H9 (cell line): Measurements from ENCODE around the gene OR56B1. TPM values are rescaled to one million over a fixed set of nuclear protein-coding genes. Genes with fewer than 3 reads are reported as not detected.

ENCODE experiments used
- DNase-seq: peaks from one replicate; pipeline ENCODE4 v3.0.0-alpha.2; 2017
- H2AFZ ChIP-seq: one replicate; pipeline ENCODE4 v1.6.1; 2013; ENCODE audit warnings: mild to moderate bottlenecking, low read length, control low read depth, moderate library complexity
- H2AK5ac ChIP-seq: 2 replicates; pipeline ENCODE4 v1.6.1; 2013; ENCODE audit warnings: low read length, control low read depth, mixed read lengths; ENCODE audit not compliant: insufficient read length
- H2BK120ac ChIP-seq: one replicate; pipeline ENCODE4 v1.6.1; 2013; ENCODE audit warnings: low read depth, mild to moderate bottlenecking, low read length, control low read depth, inconsistent platforms; ENCODE audit not compliant: poor library complexity, severe bottlenecking
- H2BK12ac ChIP-seq: 2 replicates; pipeline ENCODE4 v1.6.1; 2013; ENCODE audit warnings: low read length, control low read depth, mixed read lengths, low read depth; ENCODE audit not compliant: insufficient read length
- H2BK15ac ChIP-seq: 2 replicates; pipeline ENCODE4 v1.6.1; 2013; ENCODE audit warnings: low read depth, low read length, control low read depth
- H2BK20ac ChIP-seq: one replicate; pipeline ENCODE4 v1.6.1; 2013; ENCODE audit warnings: low read depth, mild to moderate bottlenecking, low read length, control low read depth, inconsistent platforms; ENCODE audit not compliant: poor library complexity, severe bottlenecking
- H2BK5ac ChIP-seq: 2 replicates; pipeline ENCODE4 v1.6.1; 2013; ENCODE audit warnings: low read length, control low read depth, mixed read lengths; ENCODE audit not compliant: insufficient read length
- H3K14ac ChIP-seq: 2 replicates; pipeline ENCODE4 v1.6.1; 2013; ENCODE audit warnings: low read length, control low read depth; ENCODE audit not compliant: insufficient read depth
- H3K18ac ChIP-seq: 2 replicates; pipeline ENCODE4 v1.6.1; 2013; ENCODE audit warnings: low read depth, mild to moderate bottlenecking, mixed read lengths, low read length, control low read depth; ENCODE audit not compliant: insufficient read length
- H3K23ac ChIP-seq: 2 replicates; pipeline ENCODE4 v1.6.1; 2013; ENCODE audit warnings: low read length, control low read depth, mixed read lengths, low read depth; ENCODE audit not compliant: insufficient read length
- H3K23me2 ChIP-seq: 2 replicates; pipeline ENCODE4 v1.6.1; 2013; ENCODE audit warnings: low read depth, mild to moderate bottlenecking, mixed read lengths, low read length, control low read depth; ENCODE audit not compliant: insufficient read length, poor library complexity, severe bottlenecking
- H3K27ac ChIP-seq: 2 replicates; pipeline ENCODE4 v1.5.1; 2013; ENCODE audit warnings: low read length, control low read depth, mixed read lengths, low read depth; ENCODE audit not compliant: insufficient read length
- H3K27me3 ChIP-seq: 2 replicates; pipeline ENCODE4 v1.6.1; 2013; ENCODE audit warnings: low read length, control low read depth, inconsistent platforms; ENCODE audit not compliant: insufficient read depth
- H3K4ac ChIP-seq: 2 replicates; pipeline ENCODE4 v1.6.1; 2013; ENCODE audit warnings: low read depth, mild to moderate bottlenecking, control low read depth, inconsistent platforms, low read length, moderate library complexity
- H3K4me1 ChIP-seq: 2 replicates; pipeline ENCODE4 v1.6.1; 2013; ENCODE audit warnings: low read length, control low read depth, inconsistent platforms; ENCODE audit not compliant: insufficient read depth
- H3K4me2 ChIP-seq: 2 replicates; pipeline ENCODE4 v1.6.1; 2013; ENCODE audit warnings: low read length, control low read depth, mixed read lengths; ENCODE audit not compliant: insufficient read length, insufficient read depth
- H3K56ac ChIP-seq: 2 replicates; pipeline ENCODE4 v1.6.1; 2013; ENCODE audit warnings: low read depth, mild to moderate bottlenecking, mixed read lengths, low read length, control low read depth; ENCODE audit not compliant: insufficient read length
- H3K79me1 ChIP-seq: 2 replicates; pipeline ENCODE4 v1.6.1; 2013; ENCODE audit warnings: low read depth, mild to moderate bottlenecking, moderate library complexity, low read length, control low read depth, inconsistent platforms; ENCODE audit not compliant: insufficient read depth, poor library complexity, severe bottlenecking
- H3K79me2 ChIP-seq: 2 replicates; pipeline ENCODE4 v1.6.1; 2013; ENCODE audit warnings: low read length, control low read depth, inconsistent platforms; ENCODE audit not compliant: insufficient read depth
- H3K9ac ChIP-seq: 2 replicates; pipeline ENCODE4 v1.6.1; 2013; ENCODE audit warnings: low read length, control low read depth, mixed read lengths; ENCODE audit not compliant: insufficient read length; ENCODE audit errors: extremely low read depth
- H3K9me3 ChIP-seq: one replicate; pipeline ENCODE4 v1.6.1; 2013; ENCODE audit warnings: low read depth, low read length, inconsistent platforms; ENCODE audit not compliant: control insufficient read depth
- H3T11ph ChIP-seq: one replicate; pipeline ENCODE4 v1.6.1; 2013; ENCODE audit warnings: mild to moderate bottlenecking, low read length, control low read depth, inconsistent platforms
- H4K20me1 ChIP-seq: one replicate; pipeline ENCODE4 v1.6.1; 2013; ENCODE audit not compliant: control insufficient read depth, insufficient read length, insufficient read depth
- H4K5ac ChIP-seq: 2 replicates; pipeline ENCODE4 v1.6.1; 2013; ENCODE audit warnings: low read depth, mild to moderate bottlenecking, mixed read lengths, low read length, control low read depth; ENCODE audit not compliant: insufficient read length
- H4K8ac ChIP-seq: replicated peaks from 2 replicates; pipeline ENCODE4 v1.6.1; 2013; ENCODE audit warnings: low read length, control low read depth, mixed read lengths, low read depth; ENCODE audit not compliant: insufficient read length
- H4K91ac ChIP-seq: 2 replicates; pipeline ENCODE4 v1.6.1; 2013; ENCODE audit warnings: low read depth, mild to moderate bottlenecking, moderate library complexity, mixed read lengths, low read length, control low read depth; ENCODE audit not compliant: insufficient read length
- H3K27ac Mint-ChIP-seq, 3 experiments: 2 replicates in 2 of 3; 3 replicates in 1 of 3; pipeline ENCODE4 v1.8.0; 2020 to 2021; ENCODE audit warnings: mixed read lengths in 3 of 3, mild to moderate bottlenecking in 1 of 3, moderate library complexity in 1 of 3
- H3K27me3 Mint-ChIP-seq: 2 replicates; pipeline ENCODE4 v1.8.0; 2021; ENCODE audit warnings: low read depth, mild to moderate bottlenecking, moderate library complexity, mixed read lengths
- H3K36me3 Mint-ChIP-seq, 3 experiments: 2 replicates in 2 of 3; 3 replicates in 1 of 3; pipeline ENCODE4 v1.8.0; 2020 to 2021; ENCODE audit warnings: low read depth in 3 of 3, mixed read lengths in 3 of 3; ENCODE audit not compliant: insufficient read depth in 1 of 3
- H3K4me1 Mint-ChIP-seq, 2 experiments: 2 replicates each; pipeline ENCODE4 v1.8.0; 2020; ENCODE audit warnings: mixed read lengths in 2 of 2
- H3K4me3 Mint-ChIP-seq, 2 experiments: 2 replicates in 1 of 2; 3 replicates in 1 of 2; pipeline ENCODE4 v1.8.0; 2020 to 2021; ENCODE audit warnings: mild to moderate bottlenecking in 2 of 2, mixed read lengths in 2 of 2, moderate library complexity in 1 of 2
- H3K9me3 Mint-ChIP-seq, 2 experiments: 2 replicates in 1 of 2; 3 replicates in 1 of 2; pipeline ENCODE4 v1.8.0; 2020; ENCODE audit warnings: mild to moderate bottlenecking in 2 of 2, mixed read lengths in 2 of 2, moderate library complexity in 1 of 2
- WGBS: extraction: QIAGEN DNeasy Blood & Tissue Kit; methylation state at CpG from one replicate; pipeline ENCODE4 v1.1.7; 2013; ENCODE audit warnings: missing lambda C conversion rate, low lambda C conversion rate, mixed read lengths; ENCODE audit not compliant: insufficient read length; ENCODE audit errors: extremely low coverage; 5-methylcytosine and 5-hydroxymethylcytosine counted together
- total RNA-seq: library from RNA; stranded (reverse); gene quantifications from 2 replicates; pipeline ENCODE4 v1.2.1, GENCODE V29; 2021
- TF ChIP-seq, protein P1 (sequence below): fragments of 200-600 bp; sonication (generic); conservative IDR thresholded peaks from 3 replicates; pipeline ENCODE4 v1.8.0; 2021; ENCODE audit warnings: antibody characterized with exemption, mild to moderate bottlenecking

The OR56B1 gene
- total RNA-seq, 1 experiment from 2014 or later = not detected

DNA sequence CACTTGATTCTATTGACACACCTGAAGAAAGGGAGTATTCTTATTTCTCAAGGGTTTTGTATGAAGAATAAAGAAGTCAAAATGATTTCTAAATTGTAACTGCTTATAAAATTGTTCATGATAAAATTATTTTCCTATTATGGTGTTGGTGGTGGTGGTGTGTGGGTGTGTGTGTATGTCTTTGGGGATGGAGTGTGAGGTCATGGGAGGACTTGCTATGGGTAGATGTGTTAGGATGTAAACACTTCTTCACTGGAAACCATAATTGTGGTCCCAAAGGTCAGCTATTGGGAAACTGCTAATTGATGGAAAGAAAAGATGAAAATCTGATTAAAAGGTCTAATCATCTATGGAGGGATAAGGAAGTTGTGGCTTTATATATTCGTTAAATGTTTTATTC lies 41.6 kb upstream of the OR56B1 start:
- Histone ChIP-seq H3K9ac (no peak overlapping the region), H2BK5ac (no peak overlapping the region), H4K5ac (no peak overlapping the region), H3K56ac (no peak overlapping the region), H3K18ac (no peak overlapping the region), H4K20me1 (no peaks in the 10 kb centered on the region), H3K79me1 (no peaks in the 10 kb centered on the region), H3T11ph (no peak overlapping the region), H3K4ac (no peak overlapping the region), H3K14ac (no peak overlapping the region), H3K27ac (no peak overlapping the region), H3K9me3 (no peaks in the 10 kb centered on the region), H3K23me2 (peaks cover 8% of the 10 kb centered on the region), H2BK120ac (no peak overlapping the region), H2BK15ac (no peak overlapping the region), H4K91ac (no peak overlapping the region), H3K27me3 (no peaks in the 10 kb centered on the region), H3K23ac (no peak overlapping the region), H2BK20ac (no peak overlapping the region), H3K4me1 (no peaks in the 10 kb centered on the region; the same call in 1 of the 2 replicates), H2BK12ac (no peak overlapping the region), H2AFZ (no peak overlapping the region), H3K4me2 (no peak overlapping the region), H2AK5ac (no peak overlapping the region), H3K79me2 (peaks cover 3% of the 10 kb centered on the region; the same call in 1 of the 2 replicates), H4K8ac (no peak overlapping the region)
- Mint-ChIP-seq H3K27me3 (no peaks in the 10 kb centered on the region), H3K9me3 (no peaks in the 10 kb centered on the region), H3K4me1 (peaks cover 25 to 37% of the 10 kb centered on the region in 2 experiments), H3K36me3 (peaks cover 4 to 59% (median 45%) of the 10 kb centered on the region in 3 experiments; a peak in 5 of 7 replicates), H3K4me3 (no peak overlapping the region), H3K27ac (no peak overlapping the region)
- WGBS = no CpG with 5 or more reads among the region's 1 CpG
- TF ChIP-seq, protein P1, sequence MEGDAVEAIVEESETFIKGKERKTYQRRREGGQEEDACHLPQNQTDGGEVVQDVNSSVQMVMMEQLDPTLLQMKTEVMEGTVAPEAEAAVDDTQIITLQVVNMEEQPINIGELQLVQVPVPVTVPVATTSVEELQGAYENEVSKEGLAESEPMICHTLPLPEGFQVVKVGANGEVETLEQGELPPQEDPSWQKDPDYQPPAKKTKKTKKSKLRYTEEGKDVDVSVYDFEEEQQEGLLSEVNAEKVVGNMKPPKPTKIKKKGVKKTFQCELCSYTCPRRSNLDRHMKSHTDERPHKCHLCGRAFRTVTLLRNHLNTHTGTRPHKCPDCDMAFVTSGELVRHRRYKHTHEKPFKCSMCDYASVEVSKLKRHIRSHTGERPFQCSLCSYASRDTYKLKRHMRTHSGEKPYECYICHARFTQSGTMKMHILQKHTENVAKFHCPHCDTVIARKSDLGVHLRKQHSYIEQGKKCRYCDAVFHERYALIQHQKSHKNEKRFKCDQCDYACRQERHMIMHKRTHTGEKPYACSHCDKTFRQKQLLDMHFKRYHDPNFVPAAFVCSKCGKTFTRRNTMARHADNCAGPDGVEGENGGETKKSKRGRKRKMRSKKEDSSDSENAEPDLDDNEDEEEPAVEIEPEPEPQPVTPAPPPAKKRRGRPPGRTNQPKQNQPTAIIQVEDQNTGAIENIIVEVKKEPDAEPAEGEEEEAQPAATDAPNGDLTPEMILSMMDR = no peak
- no peak for DNase-seq
